Breast epithelium (tissue), 4 donors: Measurements from ENCODE around the gene ZNF653. TPM values are rescaled to one million over a fixed set of nuclear protein-coding genes. Genes with fewer than 3 reads are reported as not detected.
A peak's percentile ranks its signal among the peaks of the same experiment; 100 is the strongest.
"Not testable (repeated sequence)": the region's sequence is repeated elsewhere in the genome, so short reads cannot be mapped to it uniquely, and the experiment has no call there.

Experiments
- DNase-seq, 2 donors: peaks; one replicate each; pipeline ENCODE4 v3.0.0-alpha.2; 2019; ENCODE audit warnings: low spot score in 2 of 2
- H3K27ac ChIP-seq, 2 donors: fragments of 200-600 bp; sonication (generic) in 1 of 2; one replicate each; pipeline ENCODE4 v1.5.1; 2016 to 2019; ENCODE audit warnings: mild to moderate bottlenecking in 1 of 2
- H3K27me3 ChIP-seq, 2 donors: fragments of 200-600 bp; sonication (generic) in 1 of 2; one replicate each; pipeline versions ENCODE4 v1.5.1 to v1.6.0; 2017 to 2019; ENCODE audit warnings: control low read depth in 1 of 2, mild to moderate bottlenecking in 1 of 2
- H3K36me3 ChIP-seq: fragments of 200-600 bp; one replicate; pipeline ENCODE4 v1.5.1; 2019
- H3K4me1 ChIP-seq, 2 donors: fragments of 200-600 bp; sonication (generic); one replicate each; pipeline ENCODE4 v1.5.1; 2016 to 2019; ENCODE audit warnings: control low read depth in 1 of 2
- H3K4me3 ChIP-seq, 3 donors: fragments of 200-600 bp; sonication (generic); 1 replicate in 2 of 3; 2 replicates in 1 of 3; pipeline ENCODE4 v1.5.1; 2016 to 2019; ENCODE audit warnings: mild to moderate bottlenecking in 3 of 3, moderate library complexity in 2 of 3
- H3K9me3 ChIP-seq, 2 donors: fragments of 200-600 bp; sonication (generic) in 1 of 2; one replicate each; pipeline ENCODE4 v1.5.1; 2016 to 2019; ENCODE audit warnings: control low read depth in 1 of 2
- CTCF ChIP-seq, 3 donors: fragments of 450-650 bp; IDR thresholded peaks; one replicate each; pipeline ENCODE4 v1.5.1; 2016 to 2017; ENCODE audit warnings: antibody characterized with exemption in 3 of 3, mild to moderate bottlenecking in 3 of 3, moderate library complexity in 3 of 3
- POLR2A ChIP-seq: fragments of 450-650 bp; IDR thresholded peaks from one replicate; pipeline ENCODE4 v1.6.1; 2016; ENCODE audit warnings: antibody characterized with exemption, mild to moderate bottlenecking, moderate library complexity
- POLR2AphosphoS5 ChIP-seq, 3 donors: sonication (generic); formaldehyde crosslinking; IDR thresholded peaks; one replicate each; pipeline ENCODE4 v1.6.1; 2017; ENCODE audit warnings: antibody characterized with exemption in 3 of 3
- intact Hi-C: fragments of 100-400 bp; cut with DNase I; formaldehyde crosslinking; loops from one replicate; pipeline ENCODE4 v1.15.1; 2023; ENCODE audit warnings: low total_unique reads
- total RNA-seq, 3 donors: library from RNA; depleted of rRNA; stranded (reverse); fragments of >200 nt; gene quantifications; one replicate each; pipeline ENCODE4 v1.1.0, GENCODE V29; 2016

Gene ZNF653
- total RNA-seq, 3 donors from 2014 or later, result 3.4 to 14.0 (median 10.8) TPM

GRCh38 chr19:11479898-11480714 lies 25.5 kb downstream of the ZNF653 start:
- DNase-seq, result no peak
- H3K4me3 ChIP-seq, result peak overlapping the region in 2 of 3 donors; percentile 18 to 45
- peaks cover 22 to 53% of the 10 kb centered on the region in 2 donors for H3K27me3 ChIP-seq
- peaks cover 6 to 13% of the 10 kb centered on the region in 2 donors for H3K4me1 ChIP-seq
- no peaks in the 10 kb centered on the region for H3K36me3 ChIP-seq
- TF ChIP-seq POLR2A (no peak), CTCF (IDR thresholded peaks at IDR 0.05) (no peak), POLR2AphosphoS5 (IDR thresholded peaks at IDR 0.05) (no peak)
- intact Hi-C loops, result loop anchor here (10.0 kb wide), 1 partner anchor 185 kb away; the partner anchor contains the start of gene TSPAN16
- H3K9me3 ChIP-seq, result no peaks in the 10 kb centered on the region
- no peak overlapping the region for H3K27ac ChIP-seq

DNA sequence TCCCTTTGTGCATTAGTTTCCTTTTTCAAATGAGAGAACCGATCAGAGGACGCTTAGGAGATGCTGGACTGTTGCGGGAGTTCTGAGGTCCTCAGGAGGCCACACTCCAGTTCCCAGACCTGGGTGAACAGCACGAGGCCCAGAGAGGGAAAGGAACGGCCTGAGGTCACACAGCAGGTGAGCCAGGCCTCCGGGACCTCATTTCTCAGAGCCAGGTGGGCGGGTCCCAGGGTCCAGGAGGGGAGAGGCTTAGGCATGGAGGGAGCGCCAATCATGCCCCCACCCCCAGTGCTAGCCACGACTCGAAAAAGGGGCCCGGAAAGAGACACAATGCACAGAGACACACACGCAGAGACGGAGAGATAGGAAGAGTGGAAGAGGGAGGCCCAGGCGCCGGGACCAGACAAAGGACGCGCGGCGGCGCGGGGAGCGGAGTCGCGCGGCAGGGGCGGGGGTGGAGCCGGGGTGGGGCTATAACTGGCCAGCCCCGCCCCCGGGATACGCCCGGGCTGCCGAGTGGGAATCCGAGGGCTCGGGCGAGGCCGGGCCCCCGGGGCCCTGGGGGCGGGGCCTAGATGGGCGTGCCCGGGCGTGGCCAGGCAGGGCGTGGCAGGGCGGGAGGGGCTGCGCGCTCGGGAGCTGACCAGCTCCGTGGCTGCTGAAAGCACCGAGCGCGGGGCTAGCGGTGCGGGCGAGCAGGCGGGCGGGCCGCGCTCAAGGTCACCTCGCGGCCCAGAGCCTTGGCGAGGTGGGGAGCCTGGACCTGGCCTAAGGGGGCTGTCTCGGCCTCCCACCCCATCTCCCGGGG lies 26.3 kb downstream of the ZNF653 start:
- no peak for DNase-seq
- Histone ChIP-seq H3K36me3 (no peaks in the 10 kb centered on the region), H3K4me1 (peaks cover 6 to 13% of the 10 kb centered on the region in 2 donors), H3K9me3 (no peaks in the 10 kb centered on the region), H3K27ac (no peak overlapping the region), H3K4me3 (peak overlapping the region in 2 of 3 donors; percentile 18 to 45), H3K27me3 (peaks cover 22 to 51% of the 10 kb centered on the region in 2 donors)
- TF ChIP-seq POLR2AphosphoS5 (IDR thresholded peaks at IDR 0.05) (no peak), POLR2A (no peak), CTCF (IDR thresholded peaks at IDR 0.05) (no peak)
- intact Hi-C loops, result no loop called here

- H3K4me3 ChIP-seq, result no peak overlapping the region
- no peaks in the 10 kb centered on the region for H3K9me3 ChIP-seq
- peaks cover 6 to 13% of the 10 kb centered on the region in 2 donors for H3K4me1 ChIP-seq
- no peak overlapping the region for H3K27ac ChIP-seq
- H3K36me3 ChIP-seq, result no peaks in the 10 kb centered on the region
- intact Hi-C loops, result no loop called here
- DNase-seq, result no peak
- TF ChIP-seq POLR2A (no peak), POLR2AphosphoS5 (IDR thresholded peaks at IDR 0.05) (no peak), CTCF (IDR thresholded peaks at IDR 0.05) (no peak)
- peaks cover 18 to 42% of the 10 kb centered on the region in 2 donors for H3K27me3 ChIP-seq
Observed at GRCh38 chr19:11478167-11479089, 27.2 kb downstream of the ZNF653 start.

GRCh38 chr19:11475861-11476260 lies 29.8 kb downstream of the ZNF653 start:
- H3K27me3 ChIP-seq, result peaks cover 11 to 17% of the 10 kb centered on the region in 2 donors
- TF ChIP-seq POLR2A (no peak), POLR2AphosphoS5 (IDR thresholded peaks at IDR 0.05) (no peak), CTCF (IDR thresholded peaks at IDR 0.05) (no peak)
- no peak for DNase-seq
- H3K27ac ChIP-seq, result no peak overlapping the region
- H3K4me3 ChIP-seq, result no peak overlapping the region
- no peaks in the 10 kb centered on the region for H3K36me3 ChIP-seq
- no peaks in the 10 kb centered on the region for H3K9me3 ChIP-seq
- intact Hi-C loops, result no loop called here
- peaks cover 0 to 9% of the 10 kb centered on the region in 2 donors for H3K4me1 ChIP-seq

DNA sequence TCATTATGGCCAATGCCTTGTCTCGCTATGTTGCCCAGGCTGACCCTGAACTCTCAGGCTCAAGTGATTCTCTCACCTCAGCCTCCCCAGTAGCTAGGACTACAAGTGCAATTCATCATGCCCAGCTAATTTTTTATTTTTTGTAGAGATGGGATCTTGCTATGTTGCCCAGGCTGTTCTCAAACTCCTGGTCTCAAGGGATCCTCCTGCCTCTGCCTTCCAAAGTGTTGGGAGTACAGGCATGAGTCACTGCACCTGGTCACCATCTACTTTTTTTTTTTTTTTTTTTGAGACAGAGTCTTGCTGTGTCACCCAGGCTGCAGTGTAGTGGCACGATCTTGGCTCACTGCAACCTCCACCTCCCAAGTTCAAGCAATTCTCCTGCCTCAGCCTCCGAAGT lies 30.3 kb downstream of the ZNF653 start:
- H3K4me3 ChIP-seq, H3K9me3 ChIP-seq, H3K4me1 ChIP-seq, H3K27ac ChIP-seq, DNase-seq, intact Hi-C loops, H3K36me3 ChIP-seq: not testable (repeated sequence)
- H3K27me3 ChIP-seq, result peaks cover 6 to 12% of the 10 kb centered on the region in 2 donors
